GM10266 (cell line): ENCODE results near the gene MAFB.

Experiments
- DNase-seq: peaks from one replicate; pipeline ENCODE4 v3.0.0; 2012; ENCODE audit errors: extremely low spot score
- TF ChIP-seq, protein P1 (sequence below): IDR thresholded peaks from 2 replicates; pipeline ENCODE4 v1.5.1; 2012; ENCODE audit warnings: mild to moderate bottlenecking, low read depth; ENCODE audit not compliant: control insufficient read depth, insufficient read depth; ENCODE audit errors: missing control alignments

MAFB gene

DNA sequence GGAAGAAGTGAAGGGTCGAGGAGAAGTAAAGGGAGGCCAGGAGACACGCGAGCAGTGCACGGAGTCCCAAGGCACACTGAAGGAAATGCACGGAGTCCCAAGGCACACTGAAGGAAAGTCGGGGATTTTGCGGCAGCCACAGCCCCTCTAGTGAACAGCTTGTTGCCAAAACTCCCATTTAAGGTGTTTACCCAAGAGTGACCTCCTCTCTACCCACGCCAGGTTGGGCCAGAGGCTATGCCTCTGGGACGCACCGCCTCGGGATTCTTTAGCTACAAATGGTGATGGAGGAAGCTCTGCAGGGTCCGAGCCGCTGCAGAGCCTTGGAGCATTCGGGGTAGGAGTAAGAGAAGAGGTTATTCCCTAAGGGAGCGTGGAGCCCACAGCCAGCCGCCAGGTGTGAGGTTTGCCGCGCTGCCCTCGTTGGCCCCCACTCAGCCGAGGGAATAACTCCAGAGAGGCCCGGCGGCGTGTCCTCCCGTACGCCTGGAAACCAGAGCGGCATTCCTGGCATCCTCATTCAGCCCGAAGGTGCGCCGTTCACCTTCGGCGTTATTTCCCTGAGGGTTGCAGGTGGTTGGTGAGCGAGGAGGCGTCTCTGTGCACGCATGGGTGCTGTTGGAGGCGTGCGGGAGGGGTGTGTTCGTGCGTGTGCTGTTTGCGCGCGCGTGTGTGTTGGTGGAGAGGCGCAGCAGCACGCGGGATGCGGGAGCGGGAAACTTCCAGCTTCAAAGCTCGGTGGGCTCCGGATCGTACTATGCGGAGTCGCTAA is 3.4 kb upstream of the MAFB start:
- TF ChIP-seq, protein P1, sequence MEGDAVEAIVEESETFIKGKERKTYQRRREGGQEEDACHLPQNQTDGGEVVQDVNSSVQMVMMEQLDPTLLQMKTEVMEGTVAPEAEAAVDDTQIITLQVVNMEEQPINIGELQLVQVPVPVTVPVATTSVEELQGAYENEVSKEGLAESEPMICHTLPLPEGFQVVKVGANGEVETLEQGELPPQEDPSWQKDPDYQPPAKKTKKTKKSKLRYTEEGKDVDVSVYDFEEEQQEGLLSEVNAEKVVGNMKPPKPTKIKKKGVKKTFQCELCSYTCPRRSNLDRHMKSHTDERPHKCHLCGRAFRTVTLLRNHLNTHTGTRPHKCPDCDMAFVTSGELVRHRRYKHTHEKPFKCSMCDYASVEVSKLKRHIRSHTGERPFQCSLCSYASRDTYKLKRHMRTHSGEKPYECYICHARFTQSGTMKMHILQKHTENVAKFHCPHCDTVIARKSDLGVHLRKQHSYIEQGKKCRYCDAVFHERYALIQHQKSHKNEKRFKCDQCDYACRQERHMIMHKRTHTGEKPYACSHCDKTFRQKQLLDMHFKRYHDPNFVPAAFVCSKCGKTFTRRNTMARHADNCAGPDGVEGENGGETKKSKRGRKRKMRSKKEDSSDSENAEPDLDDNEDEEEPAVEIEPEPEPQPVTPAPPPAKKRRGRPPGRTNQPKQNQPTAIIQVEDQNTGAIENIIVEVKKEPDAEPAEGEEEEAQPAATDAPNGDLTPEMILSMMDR = no peak
- no peak for DNase-seq

DNA sequence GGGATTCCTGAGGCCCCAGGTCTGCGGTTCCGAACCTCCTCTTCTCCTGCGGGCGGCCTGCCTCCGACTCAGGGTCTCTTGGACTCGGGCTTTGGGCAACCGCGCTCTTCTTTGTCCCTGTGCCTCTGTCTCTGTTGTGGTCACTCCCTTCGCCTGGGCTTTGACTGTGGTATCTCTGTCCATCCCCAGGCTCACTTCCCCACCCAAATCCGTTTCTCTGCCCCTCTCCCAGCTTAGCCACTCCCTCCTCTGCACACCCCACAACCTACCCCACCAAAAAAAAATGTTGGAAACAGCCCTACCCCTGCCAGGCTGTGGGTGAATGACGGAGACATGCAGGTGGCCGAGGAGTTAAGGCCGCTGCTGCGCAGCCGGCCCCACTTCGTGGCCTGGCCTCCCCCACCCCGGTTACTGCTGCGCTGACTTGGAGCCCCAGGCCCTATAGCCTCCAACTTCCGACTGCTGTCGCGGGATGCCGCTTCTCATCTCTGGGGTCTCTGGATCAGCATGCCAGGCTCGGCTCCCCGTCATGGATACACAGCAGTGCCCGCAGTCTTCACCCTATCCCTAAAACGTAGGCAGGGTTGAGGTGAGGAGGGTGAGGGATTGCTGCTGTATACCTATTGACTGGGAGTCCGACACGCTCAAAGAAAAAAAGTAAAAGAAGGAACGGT is 2.7 kb upstream of the MAFB start:
- TF ChIP-seq, protein P1 = no peak
- DNase-seq = no peak

DNA sequence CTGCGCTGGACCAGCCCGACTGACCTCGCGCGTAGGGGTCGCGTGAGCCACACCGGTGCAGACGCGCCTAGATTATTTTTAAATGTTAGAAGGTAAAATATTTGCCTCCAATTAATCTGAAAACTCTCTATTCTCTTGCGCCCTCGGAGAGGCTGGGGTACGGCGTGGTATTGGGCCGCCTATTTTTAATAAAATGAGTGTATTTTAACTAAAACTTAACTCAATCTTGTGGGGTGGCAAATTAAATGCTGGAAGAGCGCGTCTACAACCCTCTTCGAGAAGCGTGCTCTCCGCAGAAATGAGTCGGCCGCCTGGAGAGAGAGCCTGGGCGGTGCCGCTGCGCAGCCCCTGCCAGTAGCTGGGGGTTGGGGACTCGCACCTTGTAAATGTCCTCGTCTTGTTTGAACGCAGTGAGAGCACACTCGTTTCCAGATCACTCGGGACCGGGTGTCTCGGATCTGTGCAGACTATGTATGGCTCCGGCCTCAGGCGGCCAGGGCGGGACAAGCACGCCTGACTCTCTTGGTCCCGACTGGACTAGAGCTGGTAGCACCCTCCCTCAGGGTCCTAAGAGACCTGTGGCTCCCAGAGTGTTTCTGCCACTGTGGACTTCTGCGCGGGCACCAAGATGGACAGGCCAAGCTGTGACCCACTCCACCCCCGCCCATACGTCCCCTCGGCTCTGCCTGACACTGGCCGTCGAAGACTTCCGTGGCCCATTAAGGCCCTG is 2.0 kb upstream of the MAFB start:
- no peak for DNase-seq
- TF ChIP-seq, protein P1 = no peak

GRCh38 chr20:40689943-40690835 is 1.2 kb upstream of the MAFB start:
- TF ChIP-seq, protein P1 = peak; percentile 96
- DNase-seq = peak; percentile 86

GRCh38 chr20:40688129-40689099 is 622 bp downstream of the MAFB start:
- DNase-seq = no peak
- TF ChIP-seq, protein P1 = no peak
